Mucosa of descending colon (tissue), 3 donors: Measurements from ENCODE around the gene AKIRIN1. TPM values are rescaled to one million over a fixed set of nuclear protein-coding genes. Genes with fewer than 3 reads are reported as not detected.

Experiments
- ATAC-seq: fragments of 200-7000 bp; cut with Tn5 transposase; one replicate; pipeline ENCODE4 v1.9.1; 2020; ENCODE audit warnings: mild to moderate bottlenecking, moderate library complexity
- DNase-seq, 3 donors: peaks; one replicate each; pipeline ENCODE4 v3.0.0-alpha.2; 2020
- H3K36me3 ChIP-seq: fragments of 200-600 bp; one replicate; pipeline ENCODE4 v1.8.0; 2021; ENCODE audit warnings: low read depth, mild to moderate bottlenecking
- H3K4me1 ChIP-seq: fragments of 200-600 bp; one replicate; pipeline ENCODE4 v1.8.0; 2021; ENCODE audit warnings: low read depth, mild to moderate bottlenecking
- H3K4me3 ChIP-seq: fragments of 200-600 bp; one replicate; pipeline ENCODE4 v1.8.0; 2021; ENCODE audit warnings: mild to moderate bottlenecking
- H3K9me3 ChIP-seq: fragments of 200-600 bp; one replicate; pipeline ENCODE4 v1.8.0; 2021; ENCODE audit warnings: mild to moderate bottlenecking
- CTCF ChIP-seq: fragments of 200-600 bp; IDR thresholded peaks from one replicate; pipeline ENCODE4 v1.8.0; 2022; ENCODE audit warnings: antibody characterized with exemption, mild to moderate bottlenecking
- intact Hi-C, 2 donors: fragments of 100-400 bp; cut with DNase I in 1 of 2; cut with micrococcal nuclease in 1 of 2; formaldehyde crosslinking; loops; one replicate each; pipeline versions ENCODE4 v1.11.0 to v1.11.1; 2022; cut with DNase I, micrococcal nuclease
- total RNA-seq, 3 donors: library from RNA; stranded (reverse); fragmentation: NEBNext Ultra II Directional in 2 of 3; extraction: Animal tissue kit (Norgen Biotek cat#: 25700) in 2 of 3; gene quantifications; one replicate each; pipeline versions ENCODE4 v1.2.1 to v1.2.4, GENCODE V29; 2021 to 2023
- donor health status: DM: no; HTN: no; CAD: no; lungs with moderate emphysema.
- donor health status: DM: no; HTN: no; CAD: no.
- donor health status: DM: no; HTN: yes; CAD: no.

AKIRIN1 gene
- total RNA-seq, 3 donors from 2014 or later, result 47.7 to 60.4 (median 54.5) TPM

GRCh38 chr1:38992412-38993111, 1.5 kb downstream of the AKIRIN1 start:
- ATAC-seq (no peak), DNase-seq (no peak)
- peaks cover under 1% of the 10 kb centered on the region for H3K36me3 ChIP-seq
- intact Hi-C loops, result no loop called here
- no peaks in the 10 kb centered on the region for H3K9me3 ChIP-seq
- TF ChIP-seq CTCF, result no peak
- peaks cover 19% of the 10 kb centered on the region for H3K4me1 ChIP-seq
- peak overlapping the region; percentile 99 for H3K4me3 ChIP-seq

- no peak for ATAC-seq
- no peak for TF ChIP-seq CTCF
- peaks cover 9% of the 10 kb centered on the region for H3K36me3 ChIP-seq
- peaks cover 19% of the 10 kb centered on the region for H3K4me1 ChIP-seq
- no peaks in the 10 kb centered on the region for H3K9me3 ChIP-seq
- DNase-seq, result no peak
- intact Hi-C loops, result no loop called here
- H3K4me3 ChIP-seq, result no peak overlapping the region
Measured at GRCh38 chr1:38994196-38994595, 3.1 kb downstream of the AKIRIN1 start.

- no peak for TF ChIP-seq CTCF
- H3K4me1 ChIP-seq, result peaks cover 19% of the 10 kb centered on the region
- DNase-seq (no peak), ATAC-seq (peak; percentile 41)
- intact Hi-C loops, result no loop called here
- peaks cover 9% of the 10 kb centered on the region for H3K36me3 ChIP-seq
- no peak overlapping the region for H3K4me3 ChIP-seq
- no peaks in the 10 kb centered on the region for H3K9me3 ChIP-seq
Measured at GRCh38 chr1:38997034-38997900, 6.2 kb downstream of the AKIRIN1 start.

GRCh38 chr1:38997901-38998190, 6.8 kb downstream of the AKIRIN1 start:
- no peak for DNase-seq
- intact Hi-C loops, result no loop called here
- H3K36me3 ChIP-seq, result peaks cover 9% of the 10 kb centered on the region
- peaks cover 14% of the 10 kb centered on the region for H3K4me1 ChIP-seq
- H3K4me3 ChIP-seq, result no peak overlapping the region
- no peak for TF ChIP-seq CTCF
- peak; percentile 26 for ATAC-seq
- no peaks in the 10 kb centered on the region for H3K9me3 ChIP-seq

- intact Hi-C loops, result no loop called here
- no peak for TF ChIP-seq CTCF
- peaks cover 6% of the 10 kb centered on the region for H3K4me1 ChIP-seq
- peaks cover 19% of the 10 kb centered on the region for H3K36me3 ChIP-seq
- no peak for DNase-seq
- no peak overlapping the region for H3K4me3 ChIP-seq
- no peaks in the 10 kb centered on the region for H3K9me3 ChIP-seq
- ATAC-seq, result no peak
Measured at GRCh38 chr1:39001516-39002421, 10.7 kb downstream of the AKIRIN1 start.
